GM12872 (cell line): ENCODE data around the gene NUP214.

Source experiments
- TF ChIP-seq, protein P1 (sequence below): IDR thresholded peaks from 3 replicates; pipeline ENCODE4 v1.5.1; 2011; ENCODE audit warnings: low read depth, mild to moderate bottlenecking, low read length, moderate library complexity; ENCODE audit not compliant: insufficient read depth

Gene NUP214

DNA sequence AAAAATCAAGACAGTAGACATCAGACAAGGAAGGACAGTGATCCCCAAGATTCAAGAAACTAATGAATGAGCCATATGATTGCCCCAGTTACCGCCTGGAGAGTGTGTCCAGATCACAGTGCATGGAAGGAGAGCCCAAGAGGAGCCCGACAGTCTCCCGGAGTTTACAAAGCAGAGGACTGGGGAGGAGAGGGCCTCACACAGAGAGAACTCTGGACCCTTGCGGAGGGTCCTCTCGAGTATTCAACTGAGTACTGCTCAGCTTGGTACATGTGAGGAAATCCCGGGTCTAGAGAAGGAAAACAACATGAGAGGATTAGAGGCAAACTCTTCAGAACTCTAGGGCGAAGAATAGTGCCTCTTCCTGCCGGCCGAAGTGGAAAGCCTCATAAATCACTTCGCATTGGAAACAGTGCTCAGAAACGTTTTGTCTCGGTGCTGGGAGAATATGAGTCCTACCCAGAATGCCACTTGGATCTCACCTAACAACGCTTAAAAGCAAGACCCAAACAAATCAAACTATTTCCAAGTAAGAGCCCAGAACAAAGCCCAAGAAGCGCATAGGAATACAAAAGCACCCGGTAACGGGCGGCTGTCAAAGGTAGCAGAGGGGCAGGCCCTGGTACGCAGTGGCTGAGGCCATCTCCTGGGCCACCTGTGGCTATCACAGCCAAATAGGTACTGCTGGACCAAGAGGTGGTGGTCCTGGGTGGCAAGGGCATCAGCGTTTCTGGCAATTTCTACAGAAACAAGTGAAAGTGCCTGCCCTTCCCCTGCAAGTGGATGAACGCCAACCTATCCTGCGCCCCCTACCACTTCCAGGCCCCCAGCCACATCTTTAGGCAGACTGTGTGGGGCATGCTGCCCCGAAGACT, 114.9 kb downstream of the NUP214 start:
- TF ChIP-seq, protein P1, sequence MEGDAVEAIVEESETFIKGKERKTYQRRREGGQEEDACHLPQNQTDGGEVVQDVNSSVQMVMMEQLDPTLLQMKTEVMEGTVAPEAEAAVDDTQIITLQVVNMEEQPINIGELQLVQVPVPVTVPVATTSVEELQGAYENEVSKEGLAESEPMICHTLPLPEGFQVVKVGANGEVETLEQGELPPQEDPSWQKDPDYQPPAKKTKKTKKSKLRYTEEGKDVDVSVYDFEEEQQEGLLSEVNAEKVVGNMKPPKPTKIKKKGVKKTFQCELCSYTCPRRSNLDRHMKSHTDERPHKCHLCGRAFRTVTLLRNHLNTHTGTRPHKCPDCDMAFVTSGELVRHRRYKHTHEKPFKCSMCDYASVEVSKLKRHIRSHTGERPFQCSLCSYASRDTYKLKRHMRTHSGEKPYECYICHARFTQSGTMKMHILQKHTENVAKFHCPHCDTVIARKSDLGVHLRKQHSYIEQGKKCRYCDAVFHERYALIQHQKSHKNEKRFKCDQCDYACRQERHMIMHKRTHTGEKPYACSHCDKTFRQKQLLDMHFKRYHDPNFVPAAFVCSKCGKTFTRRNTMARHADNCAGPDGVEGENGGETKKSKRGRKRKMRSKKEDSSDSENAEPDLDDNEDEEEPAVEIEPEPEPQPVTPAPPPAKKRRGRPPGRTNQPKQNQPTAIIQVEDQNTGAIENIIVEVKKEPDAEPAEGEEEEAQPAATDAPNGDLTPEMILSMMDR: no peak

DNA sequence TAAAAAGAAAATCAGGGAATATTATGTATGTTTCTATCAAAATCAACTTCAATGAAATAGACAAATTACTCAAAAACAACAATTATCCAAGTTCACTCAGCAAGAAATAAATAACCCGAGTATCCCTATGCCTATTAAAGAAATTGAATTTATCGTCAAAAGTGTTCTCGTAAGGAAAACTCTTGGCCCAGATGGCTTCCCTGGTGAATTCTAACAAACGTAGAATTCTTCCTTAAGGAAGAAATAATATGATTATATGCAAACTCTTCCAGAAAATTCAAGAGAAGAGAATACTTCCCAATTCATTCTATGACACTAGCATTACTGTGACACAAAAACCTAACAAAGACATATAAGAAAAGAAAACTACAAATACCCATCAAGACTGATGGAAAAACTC, 121.2 kb downstream of the NUP214 start:
- TF ChIP-seq, protein P1: no peak

DNA sequence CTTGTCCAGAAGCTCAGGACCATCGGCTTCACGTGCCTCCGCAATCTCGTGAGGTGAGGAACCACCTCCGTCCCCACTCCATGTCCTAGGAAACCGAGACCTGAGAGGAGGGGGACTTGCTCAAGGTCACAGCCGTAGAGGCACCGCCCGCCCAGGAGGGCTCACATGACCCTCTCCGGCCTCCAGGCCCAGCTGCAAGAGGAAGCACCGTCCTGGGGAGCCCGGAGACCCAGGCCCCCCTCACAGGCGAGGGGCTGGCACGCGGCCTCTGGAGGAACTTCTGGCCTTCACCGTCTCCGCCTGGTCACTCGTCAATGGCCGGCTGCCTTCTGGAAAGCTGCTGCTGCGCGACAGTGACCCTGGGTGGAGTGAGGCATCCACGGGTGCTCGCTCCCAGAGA, 126.7 kb downstream of the NUP214 start:
- TF ChIP-seq, protein P1: no peak

DNA sequence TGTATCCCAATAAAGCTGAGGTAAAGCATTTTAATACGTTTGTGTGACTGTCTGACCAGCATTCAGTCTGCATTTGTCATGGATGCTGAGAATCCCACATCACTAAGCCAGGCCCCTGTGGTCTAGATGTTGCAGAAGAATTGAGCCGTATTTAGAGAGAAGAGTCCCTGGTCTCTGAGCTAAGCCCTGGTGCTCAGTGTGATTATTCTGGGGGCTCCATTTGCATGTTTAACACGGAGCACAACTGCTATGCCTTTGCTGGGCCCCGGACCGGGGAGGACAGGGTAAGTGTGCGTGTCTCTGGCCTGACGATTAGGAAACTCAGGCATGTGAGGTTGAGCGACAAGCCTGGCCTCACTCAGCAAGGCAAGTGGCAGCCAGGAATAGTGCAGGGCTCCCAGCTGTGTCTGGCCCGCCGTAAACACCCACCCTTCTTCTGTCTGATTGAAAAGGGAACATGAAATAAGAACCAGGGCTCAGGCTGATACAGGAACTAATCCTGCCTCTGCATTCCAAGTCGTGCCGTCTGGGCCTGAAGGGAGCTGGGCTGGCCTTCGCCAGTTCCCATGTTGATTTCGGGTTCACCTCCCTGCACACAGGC, 128.6 kb downstream of the NUP214 start:
- TF ChIP-seq, protein P1: no peak

DNA sequence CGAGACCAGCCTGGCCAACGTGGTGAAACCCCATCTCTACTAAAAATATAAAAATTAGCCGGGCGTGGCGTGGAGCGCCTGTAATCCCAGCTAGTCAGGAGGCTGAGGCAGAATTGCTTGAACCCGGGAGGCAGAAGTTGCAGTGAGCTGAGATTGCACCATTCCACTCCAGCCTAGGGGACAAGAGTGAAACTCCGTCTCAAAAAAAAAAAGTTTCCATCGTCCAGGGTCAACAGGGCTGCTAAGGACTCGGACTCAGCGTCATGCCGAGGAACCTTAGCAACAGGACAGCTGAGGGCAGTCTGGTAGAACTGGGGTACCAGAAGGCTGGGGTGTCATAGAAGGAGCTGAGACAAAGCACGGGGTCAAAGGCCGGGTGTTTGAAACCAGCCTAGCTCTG, 129.2 kb downstream of the NUP214 start:
- TF ChIP-seq, protein P1: no peak

DNA sequence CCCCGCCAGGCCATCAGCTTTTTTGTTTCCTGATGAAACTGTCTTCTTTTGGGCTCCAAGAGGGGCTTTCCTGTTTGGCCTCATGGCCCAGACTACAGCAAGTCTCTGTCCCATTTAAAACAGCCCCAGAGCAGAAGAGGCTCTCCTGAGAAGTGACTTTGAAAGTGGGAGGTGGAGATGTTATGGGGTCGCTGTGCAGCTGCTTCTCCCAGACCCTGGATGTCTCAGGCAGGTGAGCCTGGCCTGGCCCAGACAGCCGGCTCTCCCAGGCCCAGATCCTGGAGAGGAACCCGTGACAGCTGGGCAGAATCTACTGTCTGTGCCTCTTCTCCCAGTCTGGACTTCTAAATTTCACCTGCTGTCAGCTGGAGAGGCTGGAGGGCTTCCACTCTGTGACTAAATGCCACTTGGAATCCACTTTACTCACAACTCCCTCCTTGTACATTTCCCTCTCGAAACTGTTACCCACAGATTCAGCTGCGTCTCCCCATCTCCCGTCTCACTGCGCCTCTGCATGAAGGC, 130.4 kb downstream of the NUP214 start:
- TF ChIP-seq, protein P1: no peak

DNA sequence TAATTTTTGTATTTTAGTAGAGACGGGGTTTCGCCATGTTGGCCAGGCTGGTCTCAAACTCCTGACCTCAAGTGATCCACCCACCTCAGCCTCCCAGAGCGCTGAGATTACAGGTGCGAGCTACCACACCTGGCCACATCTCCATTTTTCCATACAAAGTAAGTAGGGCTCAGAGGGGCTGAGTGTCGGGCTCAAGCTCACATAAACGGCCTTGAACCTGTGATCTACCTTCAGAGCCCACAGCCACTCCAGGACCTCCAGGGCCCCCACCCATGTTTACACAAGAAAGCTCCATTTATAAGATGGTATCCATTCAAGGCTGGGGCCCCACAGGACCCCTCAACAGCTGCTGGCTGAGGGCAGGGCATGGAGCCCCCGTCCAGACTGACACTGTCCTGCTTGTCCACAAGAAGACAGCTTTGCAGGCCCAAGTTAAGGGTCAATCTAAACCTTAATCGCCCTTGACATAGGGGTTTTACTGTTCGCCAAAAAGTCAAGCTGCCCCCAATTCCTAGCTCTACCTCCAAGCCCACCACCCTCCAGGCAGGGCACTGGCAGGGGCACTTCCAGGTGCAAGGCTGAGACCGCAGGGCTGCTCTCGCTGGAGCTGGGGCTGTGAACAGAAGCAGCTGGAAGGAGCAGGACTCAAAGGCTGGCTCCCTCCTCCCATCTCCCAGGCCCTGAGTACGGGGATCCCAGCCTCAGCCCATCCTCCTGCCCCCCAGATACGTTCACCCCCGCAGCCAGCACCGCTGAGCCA, 132.1 kb downstream of the NUP214 start:
- TF ChIP-seq, protein P1: no peak
